Uterus (tissue), 2 donors: ENCODE data around the gene PCDHGA5.

ENCODE experiments used
- CTCF ChIP-seq, 4 experiments: fragments of 200-600 bp in 2 of 4; fragments of 450-650 bp in 2 of 4; sonication (generic) in 2 of 4; IDR thresholded peaks; one replicate each; pipeline ENCODE4 v1.5.1; 2016 to 2019; ENCODE audit warnings: antibody characterized with exemption in 4 of 4, mild to moderate bottlenecking in 2 of 4, moderate library complexity in 1 of 4
- POLR2A ChIP-seq, 2 donors: fragments of 450-650 bp; IDR thresholded peaks; one replicate each; pipeline ENCODE4 v1.6.1; 2016; ENCODE audit warnings: antibody characterized with exemption in 2 of 2, mild to moderate bottlenecking in 1 of 2, moderate library complexity in 1 of 2

- TF ChIP-seq CTCF (IDR thresholded peaks at IDR 0.05) (peak in 2 of 4 experiments; percentile 16 to 36), POLR2A (IDR thresholded peaks at IDR 0.05) (no peak)
Measured at GRCh38 chr5:141402553-141403243, 38.7 kb downstream of the PCDHGA5 start, which contains the start of gene PCDHGA9.
